G401.6 (cell line): ENCODE results near the gene TRABD2B.
"Not testable (repeated sequence)": the region's sequence is repeated elsewhere in the genome, so short reads cannot be mapped to it uniquely, and the experiment has no call there.

Experiments
- FAIRE-seq: peaks from 2 replicates; lab custom pipeline; 2012; peaks lifted over from hg19 to GRCh38; lab: Jason Lieb, UNC

TRABD2B gene

GRCh38 chr1:47965816-47966215 is 31.4 kb downstream of the TRABD2B start:
- FAIRE-seq: no peak

- FAIRE-seq: no peak
Measured at GRCh38 chr1:47964636-47965035, 32.5 kb downstream of the TRABD2B start.

GRCh38 chr1:47963568-47964358 is 33.4 kb downstream of the TRABD2B start:
- FAIRE-seq: no peak

- FAIRE-seq: no peak
Measured at GRCh38 chr1:47962750-47963492, 34.3 kb downstream of the TRABD2B start.

GRCh38 chr1:47961835-47962234 is 35.4 kb downstream of the TRABD2B start:
- FAIRE-seq: not testable (repeated sequence)

- not testable (repeated sequence) for FAIRE-seq
Measured at GRCh38 chr1:47956491-47956890, 40.7 kb downstream of the TRABD2B start.

- FAIRE-seq: no peak
Measured at GRCh38 chr1:47953661-47954060, 43.5 kb downstream of the TRABD2B start.

GRCh38 chr1:47951545-47952235 is 45.5 kb downstream of the TRABD2B start:
- no peak for FAIRE-seq

GRCh38 chr1:47951026-47951425 is 46.2 kb downstream of the TRABD2B start:
- no peak for FAIRE-seq

GRCh38 chr1:47950471-47950870 is 46.7 kb downstream of the TRABD2B start:
- no peak for FAIRE-seq

- no peak for FAIRE-seq
Measured at GRCh38 chr1:47948126-47948525, 49.1 kb downstream of the TRABD2B start.

- no peak for FAIRE-seq
Measured at GRCh38 chr1:47947531-47947930, 49.7 kb downstream of the TRABD2B start.

GRCh38 chr1:47944561-47944960 is 52.6 kb downstream of the TRABD2B start:
- no peak for FAIRE-seq

- no peak for FAIRE-seq
Measured at GRCh38 chr1:47942240-47942629, 55.0 kb downstream of the TRABD2B start.

- no peak for FAIRE-seq
Measured at GRCh38 chr1:47941609-47942239, 55.5 kb downstream of the TRABD2B start.

GRCh38 chr1:47940779-47941178 is 56.4 kb downstream of the TRABD2B start:
- FAIRE-seq: no peak

- no peak for FAIRE-seq
Measured at GRCh38 chr1:47940326-47940725, 56.9 kb downstream of the TRABD2B start.

- FAIRE-seq: no peak
Measured at GRCh38 chr1:47938520-47938919, 58.7 kb downstream of the TRABD2B start.

GRCh38 chr1:47937586-47938254 is 59.5 kb downstream of the TRABD2B start:
- no peak for FAIRE-seq

- no peak for FAIRE-seq
Measured at GRCh38 chr1:47936916-47937551, 60.2 kb downstream of the TRABD2B start.

GRCh38 chr1:47935856-47936255 is 61.3 kb downstream of the TRABD2B start:
- no peak for FAIRE-seq

GRCh38 chr1:47935163-47935562 is 62.0 kb downstream of the TRABD2B start:
- no peak for FAIRE-seq
